CD4-positive, alpha-beta T cell (primary cell): ENCODE results near the gene F12. TPM values are rescaled to one million over a fixed set of nuclear protein-coding genes. Genes with fewer than 3 reads are reported as not detected.

Experiments used
- ATAC-seq: fragments of 200-7000 bp; cut with Tn5 transposase; one replicate; pipeline ENCODE4 v1.10.0; 2022; ENCODE audit warnings: mild to moderate bottlenecking; ENCODE audit not compliant: poor library complexity
- CTCF ChIA-PET: fragments of 350-600 bp; sonication (Branson Sonifier 250); formaldehyde crosslinking; loops from one replicate; lab custom pipeline; 2021; ENCODE audit warnings: antibody characterized with exemption, inconsistent platforms; lab: Charles Lee
- POLR2A ChIA-PET: fragments of 350-600 bp; sonication (Branson Sonifier 250); formaldehyde crosslinking; loops from one replicate; lab custom pipeline; 2021; ENCODE audit warnings: antibody characterized with exemption, inconsistent platforms; lab: Charles Lee
- DNase-seq, 14 experiments: peaks; one replicate each; pipeline ENCODE4 v3.0.0-alpha.2; 2013 to 2020; ENCODE audit warnings: mixed read lengths in 2 of 14
- H3K27ac ChIP-seq, 2 donors: one replicate each; pipeline versions ENCODE4 v1.5.1 to v1.7.0; 2013; ENCODE audit warnings: low read length in 2 of 2, low read depth in 1 of 2, mild to moderate bottlenecking in 1 of 2
- H3K27me3 ChIP-seq, 2 experiments: 1 replicate in 1 of 2; 2 replicates in 1 of 2; pipeline versions ENCODE4 v1.6.1 to v1.7.0; 2013; ENCODE audit warnings: low read length in 2 of 2, control low read depth in 1 of 2, mild to moderate bottlenecking in 1 of 2, moderate library complexity in 1 of 2; ENCODE audit not compliant: insufficient read depth in 2 of 2, control insufficient read depth in 1 of 2
- H3K36me3 ChIP-seq: one replicate; pipeline ENCODE4 v1.6.1; 2013; ENCODE audit warnings: low read length, control low read depth; ENCODE audit not compliant: insufficient read depth
- H3K4me1 ChIP-seq: one replicate; pipeline ENCODE4 v1.6.1; 2013; ENCODE audit warnings: low read length, control low read depth; ENCODE audit not compliant: insufficient read depth
- H3K4me3 ChIP-seq: one replicate; pipeline ENCODE4 v1.5.1; 2013; ENCODE audit warnings: mild to moderate bottlenecking, low read length, moderate library complexity
- H3K9me3 ChIP-seq, 2 experiments: 1 replicate in 1 of 2; 2 replicates in 1 of 2; pipeline versions ENCODE4 v1.6.1 to v1.7.0; 2013; ENCODE audit warnings: low read length in 2 of 2, mild to moderate bottlenecking in 2 of 2, control low read depth in 1 of 2, moderate library complexity in 1 of 2; ENCODE audit not compliant: control insufficient read depth in 1 of 2, insufficient read depth in 1 of 2
- H3K27ac Mint-ChIP-seq: one replicate; pipeline ENCODE4 v1.8.0; 2020; ENCODE audit warnings: mixed read lengths
- H3K27me3 Mint-ChIP-seq: one replicate; pipeline ENCODE4 v1.8.0; 2021; ENCODE audit warnings: mixed read lengths
- H3K36me3 Mint-ChIP-seq: one replicate; pipeline ENCODE4 v1.8.0; 2021; ENCODE audit warnings: low read depth, mixed read lengths
- H3K4me1 Mint-ChIP-seq: one replicate; pipeline ENCODE4 v1.8.0; 2021; ENCODE audit warnings: low read depth, mixed read lengths
- H3K4me3 Mint-ChIP-seq: one replicate; pipeline ENCODE4 v1.8.0; 2020; ENCODE audit warnings: mild to moderate bottlenecking, mixed read lengths
- H3K9me3 Mint-ChIP-seq: one replicate; pipeline ENCODE4 v1.8.0; 2020; ENCODE audit warnings: mixed read lengths
- intact Hi-C, 2 experiments: fragments of 100-400 bp; cut with DNase I in 1 of 2; cut with micrococcal nuclease in 1 of 2; formaldehyde crosslinking; loops; one replicate each; pipeline versions ENCODE4 v1.15.1 to v1.9.0; 2023 to 2025; cut with DNase I, micrococcal nuclease
- total RNA-seq, 174 experiments: library from RNA in 2 of 174; stranded (reverse) in 2 of 174; gene quantifications; one replicate each; pipeline ENCODE4 v1.2.3 and lab custom pipeline; 2021 to 2026
- TF ChIP-seq, protein P1 (sequence below): fragments of 200-600 bp; IDR thresholded peaks from one replicate; pipeline ENCODE4 v1.8.0; 2022; ENCODE audit warnings: antibody characterized with exemption, mild to moderate bottlenecking

Gene F12
- total RNA-seq, 2 experiments from 2014 or later, result 0.20 to 0.60 TPM

DNA sequence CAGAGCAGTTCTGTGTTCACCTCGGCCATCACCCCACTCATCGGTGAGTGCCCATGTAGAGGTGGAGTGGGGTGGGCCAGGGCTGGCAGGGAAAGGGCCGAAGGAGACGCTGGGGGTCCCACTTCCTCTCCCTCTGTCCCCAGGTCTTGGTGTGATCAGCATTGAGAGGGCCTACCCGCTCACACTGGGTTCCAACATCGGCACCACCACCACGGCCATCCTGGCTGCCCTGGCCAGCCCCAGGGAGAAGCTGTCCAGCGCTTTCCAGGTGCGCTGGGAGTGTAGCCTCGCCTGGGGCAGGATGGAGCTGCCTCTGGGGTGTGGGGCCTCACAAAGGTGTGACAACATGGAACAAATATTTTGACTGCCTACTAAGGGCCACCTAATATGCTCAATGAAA lies 12.6 kb downstream of the F12 start:
- Histone ChIP-seq H3K27me3 (no peaks in the 10 kb centered on the region), H3K9me3 (no peaks in the 10 kb centered on the region), H3K36me3 (no peaks in the 10 kb centered on the region), H3K27ac (no peak overlapping the region), H3K4me3 (no peak overlapping the region), H3K4me1 (no peaks in the 10 kb centered on the region)
- no peak overlapping the region for H3K4me3 Mint-ChIP-seq
- POLR2A ChIA-PET, result no interaction called here
- intact Hi-C loops, result loop anchor here in 1 of 2 experiments (10.0 kb wide), 1 partner anchor 668 kb away; no protein-coding TSS in a partner anchor
- ATAC-seq, result no peak
- no peaks in the 10 kb centered on the region for H3K36me3 Mint-ChIP-seq
- no peaks in the 10 kb centered on the region for H3K9me3 Mint-ChIP-seq
- CTCF ChIA-PET, result no interaction called here
- TF ChIP-seq, protein P1, sequence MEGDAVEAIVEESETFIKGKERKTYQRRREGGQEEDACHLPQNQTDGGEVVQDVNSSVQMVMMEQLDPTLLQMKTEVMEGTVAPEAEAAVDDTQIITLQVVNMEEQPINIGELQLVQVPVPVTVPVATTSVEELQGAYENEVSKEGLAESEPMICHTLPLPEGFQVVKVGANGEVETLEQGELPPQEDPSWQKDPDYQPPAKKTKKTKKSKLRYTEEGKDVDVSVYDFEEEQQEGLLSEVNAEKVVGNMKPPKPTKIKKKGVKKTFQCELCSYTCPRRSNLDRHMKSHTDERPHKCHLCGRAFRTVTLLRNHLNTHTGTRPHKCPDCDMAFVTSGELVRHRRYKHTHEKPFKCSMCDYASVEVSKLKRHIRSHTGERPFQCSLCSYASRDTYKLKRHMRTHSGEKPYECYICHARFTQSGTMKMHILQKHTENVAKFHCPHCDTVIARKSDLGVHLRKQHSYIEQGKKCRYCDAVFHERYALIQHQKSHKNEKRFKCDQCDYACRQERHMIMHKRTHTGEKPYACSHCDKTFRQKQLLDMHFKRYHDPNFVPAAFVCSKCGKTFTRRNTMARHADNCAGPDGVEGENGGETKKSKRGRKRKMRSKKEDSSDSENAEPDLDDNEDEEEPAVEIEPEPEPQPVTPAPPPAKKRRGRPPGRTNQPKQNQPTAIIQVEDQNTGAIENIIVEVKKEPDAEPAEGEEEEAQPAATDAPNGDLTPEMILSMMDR, result no peak
- H3K27me3 Mint-ChIP-seq, result no peaks in the 10 kb centered on the region
- no peak for DNase-seq
- no peaks in the 10 kb centered on the region for H3K4me1 Mint-ChIP-seq
- no peak overlapping the region for H3K27ac Mint-ChIP-seq

DNA sequence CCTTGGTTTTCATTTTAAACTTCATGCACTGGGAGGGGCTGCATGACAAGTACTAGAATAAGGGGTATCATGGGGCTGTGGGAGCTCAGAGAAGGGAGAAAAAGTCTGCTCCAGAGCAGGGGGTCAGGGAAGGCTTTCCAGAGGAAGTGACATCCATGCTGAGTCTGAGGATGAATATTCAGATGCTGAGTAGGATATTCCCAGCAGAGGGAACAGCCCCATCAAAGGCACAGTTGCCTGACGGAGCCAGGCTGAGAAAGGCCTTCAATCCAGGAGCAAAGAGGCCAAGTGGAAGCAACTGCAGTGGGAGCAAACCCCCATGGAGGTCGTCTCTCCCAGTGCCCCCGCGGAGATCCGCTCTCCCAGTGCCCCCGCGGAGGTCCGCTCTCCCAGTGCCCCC lies 13.3 kb downstream of the F12 start:
- H3K4me1 ChIP-seq, result peaks cover 5% of the 10 kb centered on the region
- TF ChIP-seq, protein P1, result no peak
- Mint-ChIP-seq H3K36me3 (no peaks in the 10 kb centered on the region), H3K4me1 (peaks cover 5% of the 10 kb centered on the region), H3K9me3 (no peaks in the 10 kb centered on the region), H3K27me3 (no peaks in the 10 kb centered on the region), H3K27ac (no peak overlapping the region), H3K4me3 (no peak overlapping the region)
- DNase-seq (no peak), ATAC-seq (no peak)
- no peak overlapping the region for H3K27ac ChIP-seq
- H3K27me3 ChIP-seq, result no peaks in the 10 kb centered on the region
- intact Hi-C loops, result loop anchor here in 1 of 2 experiments (10.0 kb wide), 1 partner anchor 669 kb away; no protein-coding TSS in a partner anchor
- H3K4me3 ChIP-seq, result no peak overlapping the region
- CTCF ChIA-PET, result interaction anchor here (2.4 kb wide), 1 partner anchor 9 kb away, joined by 10 read pairs; no protein-coding TSS in a partner anchor
- H3K9me3 ChIP-seq, result no peaks in the 10 kb centered on the region
- H3K36me3 ChIP-seq, result no peaks in the 10 kb centered on the region
- POLR2A ChIA-PET, result no interaction called here

DNA sequence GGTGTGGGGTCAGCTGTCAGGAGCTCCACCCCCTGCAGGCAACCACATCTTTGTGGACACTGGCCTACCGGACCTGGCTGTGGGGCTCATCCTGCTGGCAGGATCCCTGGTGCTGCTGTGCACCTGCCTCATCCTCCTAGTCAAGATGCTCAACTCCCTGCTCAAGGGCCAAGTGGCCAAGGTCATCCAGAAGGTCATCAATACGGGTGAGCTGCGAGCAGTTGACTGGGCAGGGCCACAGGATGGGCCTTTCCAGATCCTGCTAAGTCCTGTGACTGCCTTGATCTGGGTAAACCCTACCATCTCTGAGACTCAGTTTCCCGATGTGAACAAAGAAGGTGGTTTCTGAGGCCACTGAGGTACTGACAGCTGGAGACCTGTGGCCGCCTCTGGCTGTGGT lies 15.4 kb downstream of the F12 start:
- no peak overlapping the region for H3K4me3 ChIP-seq
- H3K9me3 ChIP-seq, result no peaks in the 10 kb centered on the region
- Mint-ChIP-seq H3K36me3 (no peaks in the 10 kb centered on the region), H3K4me1 (peaks cover 25% of the 10 kb centered on the region), H3K9me3 (no peaks in the 10 kb centered on the region), H3K27ac (no peak overlapping the region), H3K4me3 (no peak overlapping the region), H3K27me3 (no peaks in the 10 kb centered on the region)
- intact Hi-C loops, result loop anchor here in 1 of 2 experiments (10.0 kb wide), 1 partner anchor 671 kb away; no protein-coding TSS in a partner anchor
- DNase-seq (no peak), ATAC-seq (no peak)
- POLR2A ChIA-PET, result no interaction called here
- peaks cover 26% of the 10 kb centered on the region for H3K4me1 ChIP-seq
- TF ChIP-seq, protein P1, result no peak
- no peaks in the 10 kb centered on the region for H3K27me3 ChIP-seq
- CTCF ChIA-PET, result interaction anchor here (1.7 to 6.0 kb wide), 3 partner anchors 9 to 61 kb away, joined by 10 to 115 read pairs (median 11); no protein-coding TSS in a partner anchor
- no peak overlapping the region for H3K27ac ChIP-seq
- no peaks in the 10 kb centered on the region for H3K36me3 ChIP-seq
